Measurements from ENCODE around the gene KRT81. TPM values are rescaled to one million over a fixed set of nuclear protein-coding genes. Genes with fewer than 3 reads are reported as not detected.

The KRT81 gene
- not detected for total RNA-seq
- long read RNA-seq: 0 reads

DNA sequence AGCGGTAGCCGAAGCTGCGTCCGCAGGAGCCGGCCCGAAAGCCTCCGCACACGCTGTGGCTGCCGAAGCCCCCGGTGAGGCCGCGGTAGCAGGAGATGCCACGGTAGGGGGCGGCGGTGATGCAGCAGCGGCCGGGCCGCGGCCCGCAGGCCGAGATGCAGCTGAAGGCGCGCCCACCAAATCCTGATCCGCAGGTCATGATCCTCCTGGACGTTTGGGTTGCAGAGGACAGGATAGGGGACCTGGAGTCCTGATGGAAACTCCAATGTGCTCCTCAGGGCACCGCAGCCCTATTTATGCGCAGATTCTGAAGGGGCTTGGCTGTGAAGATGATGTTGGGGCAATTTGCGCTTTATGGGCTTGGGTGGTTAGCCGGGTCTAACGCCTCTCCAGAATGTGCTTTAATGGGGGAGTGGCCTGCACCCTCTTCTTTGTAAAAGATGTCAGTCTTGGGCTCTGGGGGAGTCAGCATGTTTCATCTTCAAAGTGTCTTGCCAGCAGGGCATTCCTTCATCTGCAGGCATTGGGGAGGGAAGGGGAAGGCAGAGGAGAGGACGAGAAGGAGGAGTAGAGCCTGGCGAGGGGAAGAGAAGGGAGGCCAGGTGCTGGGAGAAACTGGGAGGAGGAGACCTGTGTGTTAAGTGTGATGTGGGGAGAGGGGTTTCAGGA, at the start of gene KRT81:
TSS of gene KRT81 (minus strand) at position 268 of the 669 bp plus-strand sequence. CDS start at position 199, 69 bp downstream.
- TF ChIP-seq, protein P1, sequence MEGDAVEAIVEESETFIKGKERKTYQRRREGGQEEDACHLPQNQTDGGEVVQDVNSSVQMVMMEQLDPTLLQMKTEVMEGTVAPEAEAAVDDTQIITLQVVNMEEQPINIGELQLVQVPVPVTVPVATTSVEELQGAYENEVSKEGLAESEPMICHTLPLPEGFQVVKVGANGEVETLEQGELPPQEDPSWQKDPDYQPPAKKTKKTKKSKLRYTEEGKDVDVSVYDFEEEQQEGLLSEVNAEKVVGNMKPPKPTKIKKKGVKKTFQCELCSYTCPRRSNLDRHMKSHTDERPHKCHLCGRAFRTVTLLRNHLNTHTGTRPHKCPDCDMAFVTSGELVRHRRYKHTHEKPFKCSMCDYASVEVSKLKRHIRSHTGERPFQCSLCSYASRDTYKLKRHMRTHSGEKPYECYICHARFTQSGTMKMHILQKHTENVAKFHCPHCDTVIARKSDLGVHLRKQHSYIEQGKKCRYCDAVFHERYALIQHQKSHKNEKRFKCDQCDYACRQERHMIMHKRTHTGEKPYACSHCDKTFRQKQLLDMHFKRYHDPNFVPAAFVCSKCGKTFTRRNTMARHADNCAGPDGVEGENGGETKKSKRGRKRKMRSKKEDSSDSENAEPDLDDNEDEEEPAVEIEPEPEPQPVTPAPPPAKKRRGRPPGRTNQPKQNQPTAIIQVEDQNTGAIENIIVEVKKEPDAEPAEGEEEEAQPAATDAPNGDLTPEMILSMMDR (IDR thresholded peaks at IDR 0.05): no peak
- peaks cover 19% of the 10 kb centered on the region for H3K27me3 ChIP-seq
- H3K4me1 ChIP-seq: no peaks in the 10 kb centered on the region
- no peak for ATAC-seq
- no peaks in the 10 kb centered on the region for H3K36me3 ChIP-seq
- H3K27ac ChIP-seq: no peak within 1 kb of the TSS
- no peak within 1 kb of the TSS for H3K4me3 ChIP-seq
- no peaks in the 10 kb centered on the region for H3K9me3 ChIP-seq
- DNase-seq: no peak
- intact Hi-C loops (cut with DNase I): no loop called here

DNA sequence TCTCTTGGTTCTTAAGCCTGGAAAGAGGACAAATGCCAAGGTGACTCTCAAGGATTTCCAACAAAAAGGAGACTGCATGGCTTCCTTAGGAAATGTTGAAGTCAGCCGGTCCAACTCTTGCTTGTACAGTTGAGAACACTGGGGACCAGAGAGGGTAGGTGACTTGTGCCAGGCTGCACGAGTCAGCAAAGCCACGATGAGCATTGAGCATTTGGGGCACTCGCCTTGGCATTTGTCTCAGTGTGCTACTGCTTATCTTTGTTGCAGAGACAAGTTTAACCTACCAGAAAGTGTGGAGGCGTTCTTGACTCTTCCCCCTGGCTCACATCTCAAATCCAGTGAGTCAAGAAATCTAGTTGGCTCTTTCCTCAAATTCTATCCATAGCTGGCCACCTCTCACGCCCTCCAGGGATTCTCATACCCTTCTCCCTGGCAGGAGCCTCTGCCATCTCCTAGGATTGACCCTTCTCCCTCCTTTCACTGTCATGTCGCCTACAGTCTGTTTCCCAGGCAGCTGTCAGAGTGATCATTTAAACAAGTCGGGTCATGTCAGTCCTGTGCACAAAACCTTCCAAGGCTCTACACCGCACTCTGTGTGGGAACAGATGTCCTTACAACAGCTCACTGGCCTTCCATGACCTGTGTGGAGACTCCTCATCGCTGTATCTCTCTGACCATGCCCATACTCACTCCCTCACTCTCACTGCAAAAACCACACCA, 47.1 kb upstream of the KRT81 start:
- DNase-seq: no peak
- no peaks in the 10 kb centered on the region for H3K4me1 ChIP-seq
- no peak overlapping the region for H3K27ac ChIP-seq
- intact Hi-C loops (cut with DNase I): no loop called here
- H3K9me3 ChIP-seq: no peaks in the 10 kb centered on the region
- H3K27me3 ChIP-seq: no peaks in the 10 kb centered on the region
- no peak overlapping the region for H3K4me3 ChIP-seq
- TF ChIP-seq, protein P1 (IDR thresholded peaks at IDR 0.05): no peak
- no peaks in the 10 kb centered on the region for H3K36me3 ChIP-seq
- ATAC-seq: no peak

DNA sequence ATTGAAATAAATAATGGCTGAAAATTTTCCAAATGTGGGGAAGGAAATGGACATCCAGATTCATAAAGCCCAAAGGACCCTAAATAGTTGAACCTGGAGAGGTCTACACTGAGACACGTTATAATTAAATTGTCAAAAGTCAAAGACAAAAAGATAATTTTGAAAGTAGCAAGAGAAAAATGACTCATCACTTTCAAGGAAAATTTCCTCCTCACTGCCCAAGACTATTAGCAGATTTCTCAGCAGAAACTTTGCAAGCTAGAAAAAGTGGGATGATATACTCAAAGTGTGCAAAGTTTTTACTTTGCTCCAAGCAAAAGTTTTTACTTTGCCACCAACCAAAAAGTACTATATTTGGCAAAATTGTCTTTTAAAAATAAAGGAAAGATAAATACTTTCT, 45.7 kb upstream of the KRT81 start:
- no peaks in the 10 kb centered on the region for H3K4me1 ChIP-seq
- no peak for DNase-seq
- no peaks in the 10 kb centered on the region for H3K27me3 ChIP-seq
- no peaks in the 10 kb centered on the region for H3K9me3 ChIP-seq
- TF ChIP-seq, protein P1 (IDR thresholded peaks at IDR 0.05): no peak
- no peak overlapping the region for H3K4me3 ChIP-seq
- no peak for ATAC-seq
- H3K36me3 ChIP-seq: no peaks in the 10 kb centered on the region
- no peak overlapping the region for H3K27ac ChIP-seq
- intact Hi-C loops (cut with DNase I): no loop called here

DNA sequence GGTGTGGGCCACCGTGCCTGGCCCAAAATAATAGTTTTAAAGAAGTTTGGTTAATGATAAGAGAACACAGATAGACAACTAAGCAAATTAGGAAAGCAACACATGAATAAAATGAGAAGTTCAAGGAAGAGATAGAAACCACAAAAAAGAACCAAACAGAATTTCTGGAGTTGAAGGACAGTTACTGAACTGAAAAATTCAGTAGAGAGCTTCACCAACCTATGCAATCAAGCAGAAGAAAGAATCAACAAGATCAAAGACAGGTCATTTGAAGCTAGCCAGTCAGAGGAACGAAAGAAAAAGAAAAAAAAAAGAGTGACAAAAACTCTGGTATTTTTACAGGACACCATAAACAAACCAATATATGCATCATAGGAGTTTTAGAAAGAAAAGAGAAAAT, 45.3 kb upstream of the KRT81 start:
- ATAC-seq (no peak), DNase-seq (no peak)
- TF ChIP-seq, protein P1 (IDR thresholded peaks at IDR 0.05): no peak
- Histone ChIP-seq H3K4me3 (no peak overlapping the region), H3K9me3 (no peaks in the 10 kb centered on the region), H3K4me1 (no peaks in the 10 kb centered on the region), H3K36me3 (no peaks in the 10 kb centered on the region), H3K27ac (no peak overlapping the region), H3K27me3 (no peaks in the 10 kb centered on the region)
- intact Hi-C loops (cut with DNase I): no loop called here

DNA sequence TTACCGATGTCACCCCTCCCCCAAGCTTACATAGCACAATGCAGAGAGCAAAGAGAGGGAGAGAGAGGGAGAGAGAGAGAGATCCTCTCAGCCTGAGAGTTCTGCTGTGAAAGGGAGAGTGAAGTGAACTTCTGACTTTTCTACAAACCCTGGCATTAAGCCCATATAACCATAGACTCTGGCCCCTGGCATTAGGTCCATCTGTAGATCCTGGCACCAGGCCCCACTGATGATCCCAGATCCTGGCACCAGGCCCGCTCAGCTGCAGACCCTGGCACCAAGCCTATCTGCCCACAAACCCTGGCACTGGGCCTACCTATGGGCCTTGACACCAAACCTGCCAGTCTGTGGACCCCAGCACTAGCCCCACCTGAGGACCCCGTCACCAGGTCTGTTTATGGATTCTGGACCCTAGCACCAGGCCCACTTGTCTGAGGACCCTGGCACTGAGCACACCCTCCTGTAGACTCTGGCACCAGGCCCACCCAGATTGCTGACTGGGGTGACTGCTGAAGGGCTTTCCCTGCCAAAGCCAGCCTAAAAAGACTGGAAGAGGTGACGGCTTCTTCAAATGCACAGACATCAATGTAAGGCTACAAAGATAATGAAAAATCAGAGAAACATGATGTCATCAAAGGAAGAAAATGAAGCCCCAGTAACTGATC, 44.4 kb upstream of the KRT81 start:
- Histone ChIP-seq H3K9me3 (no peaks in the 10 kb centered on the region), H3K4me3 (no peak overlapping the region), H3K27me3 (no peaks in the 10 kb centered on the region), H3K27ac (no peak overlapping the region), H3K36me3 (no peaks in the 10 kb centered on the region), H3K4me1 (no peaks in the 10 kb centered on the region)
- TF ChIP-seq, protein P1 (IDR thresholded peaks at IDR 0.05): no peak
- intact Hi-C loops (cut with DNase I): no loop called here
- DNase-seq (no peak), ATAC-seq (no peak)
